Measurements from ENCODE around the gene HJURP. TPM values are rescaled to one million over a fixed set of nuclear protein-coding genes. Genes with fewer than 3 reads are reported as not detected.

The HJURP gene
- total RNA-seq, 4 donors from 2014 or later = 0.20 to 1.1 TPM; not detected in 2

GRCh38 chr2:233837694-233838229 lies 16.6 kb downstream of the HJURP start:
- in situ Hi-C loops (cut with MboI; ENCODE audit: low sequenced_read_pairs in 4 of 4) (no loop called here), intact Hi-C loops (cut with DNase I; ENCODE audit: low total_unique reads) (no loop called here)
- TF ChIP-seq, protein P1, sequence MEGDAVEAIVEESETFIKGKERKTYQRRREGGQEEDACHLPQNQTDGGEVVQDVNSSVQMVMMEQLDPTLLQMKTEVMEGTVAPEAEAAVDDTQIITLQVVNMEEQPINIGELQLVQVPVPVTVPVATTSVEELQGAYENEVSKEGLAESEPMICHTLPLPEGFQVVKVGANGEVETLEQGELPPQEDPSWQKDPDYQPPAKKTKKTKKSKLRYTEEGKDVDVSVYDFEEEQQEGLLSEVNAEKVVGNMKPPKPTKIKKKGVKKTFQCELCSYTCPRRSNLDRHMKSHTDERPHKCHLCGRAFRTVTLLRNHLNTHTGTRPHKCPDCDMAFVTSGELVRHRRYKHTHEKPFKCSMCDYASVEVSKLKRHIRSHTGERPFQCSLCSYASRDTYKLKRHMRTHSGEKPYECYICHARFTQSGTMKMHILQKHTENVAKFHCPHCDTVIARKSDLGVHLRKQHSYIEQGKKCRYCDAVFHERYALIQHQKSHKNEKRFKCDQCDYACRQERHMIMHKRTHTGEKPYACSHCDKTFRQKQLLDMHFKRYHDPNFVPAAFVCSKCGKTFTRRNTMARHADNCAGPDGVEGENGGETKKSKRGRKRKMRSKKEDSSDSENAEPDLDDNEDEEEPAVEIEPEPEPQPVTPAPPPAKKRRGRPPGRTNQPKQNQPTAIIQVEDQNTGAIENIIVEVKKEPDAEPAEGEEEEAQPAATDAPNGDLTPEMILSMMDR (IDR thresholded peaks at IDR 0.05 in 4 of 5, conservative IDR thresholded peaks at IDR 0.05 in 1 of 5) = no peak
- no peak for TF ChIP-seq POLR2A (IDR thresholded peaks at IDR 0.05)
- ATAC-seq = no peak
- Histone ChIP-seq H3K27ac (no peak overlapping the region), H3K36me3 (no peaks in the 10 kb centered on the region), H3K27me3 (no peaks in the 10 kb centered on the region), H3K4me1 (no peaks in the 10 kb centered on the region), H3K4me3 (no peak overlapping the region), H3K9me3 (no peaks in the 10 kb centered on the region)
- no peak for DNase-seq

DNA sequence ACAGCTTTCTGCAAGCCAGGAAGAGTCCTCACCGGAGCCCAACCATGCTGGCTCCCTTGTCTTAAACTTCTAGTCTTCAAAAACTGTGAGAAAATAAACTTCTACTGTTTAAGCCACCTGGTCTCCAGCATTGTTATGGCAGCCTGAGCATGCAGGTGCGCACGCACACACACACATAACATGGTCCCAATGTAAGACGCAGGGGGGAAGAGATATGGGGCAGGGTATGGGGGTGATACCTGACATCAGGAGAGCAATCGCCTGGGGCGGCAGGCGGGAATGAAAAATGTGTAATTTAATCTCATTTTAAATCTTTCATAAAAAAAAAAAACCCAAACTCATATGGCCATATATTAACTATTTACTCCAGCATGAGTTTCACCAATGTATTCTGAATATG lies 18.0 kb downstream of the HJURP start:
- ATAC-seq (no peak), DNase-seq (no peak)
- intact Hi-C loops (cut with DNase I; ENCODE audit: low total_unique reads) = no loop called here
- Histone ChIP-seq H3K9me3 (no peaks in the 10 kb centered on the region), H3K36me3 (no peaks in the 10 kb centered on the region), H3K27ac (no peak overlapping the region), H3K4me1 (no peaks in the 10 kb centered on the region), H3K4me3 (no peak overlapping the region), H3K27me3 (no peaks in the 10 kb centered on the region)
- in situ Hi-C loops (cut with MboI; ENCODE audit: low sequenced_read_pairs in 4 of 4) = no loop called here
- TF ChIP-seq POLR2A (IDR thresholded peaks at IDR 0.05) = no peak
- TF ChIP-seq, protein P1 (IDR thresholded peaks at IDR 0.05 in 4 of 5, conservative IDR thresholded peaks at IDR 0.05 in 1 of 5) = no peak

DNA sequence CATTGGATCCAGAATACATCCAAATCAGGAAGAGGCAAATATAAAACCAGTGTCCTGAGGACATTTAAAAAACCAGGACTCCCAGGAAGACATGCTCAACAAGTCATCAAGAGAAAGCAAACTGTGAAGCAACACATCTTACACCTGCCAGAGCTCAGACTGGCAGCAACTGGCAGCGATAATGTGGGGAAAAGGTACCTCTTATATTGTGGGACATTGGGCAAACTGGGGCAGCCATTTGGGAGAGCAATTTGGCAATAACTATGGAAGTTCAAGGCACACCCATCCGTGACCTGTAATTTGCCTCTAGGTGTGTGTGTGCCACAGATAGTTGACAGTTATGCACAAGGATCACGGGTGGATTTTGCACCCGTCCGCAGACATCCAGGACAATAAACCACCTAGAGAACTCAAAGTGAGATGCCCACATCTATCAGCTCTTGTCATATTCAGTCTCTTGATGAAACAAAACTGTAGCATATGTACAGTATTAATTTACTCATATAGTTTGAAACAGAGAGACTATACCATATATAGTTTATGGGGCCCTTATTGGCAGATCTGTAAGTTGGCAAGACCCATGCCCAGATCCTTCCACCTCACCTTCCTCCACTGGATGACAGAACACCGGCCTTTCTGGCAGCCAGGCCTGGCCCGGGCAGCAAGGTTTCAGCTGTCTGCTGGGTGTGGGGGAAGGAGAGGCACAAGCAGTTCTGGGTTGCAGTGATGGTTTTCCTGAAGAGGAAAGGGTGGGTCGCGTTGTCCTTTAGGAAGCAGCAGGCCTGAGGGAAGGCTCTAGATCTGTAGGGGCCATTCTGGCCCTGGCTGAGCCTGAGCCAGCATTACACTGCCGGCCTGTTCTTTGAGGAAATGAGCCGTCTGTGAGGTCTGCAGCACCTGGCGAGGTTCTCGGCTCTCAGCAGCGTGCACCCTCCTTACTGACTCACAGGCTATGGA lies 18.8 kb downstream of the HJURP start:
- in situ Hi-C loops (cut with MboI; ENCODE audit: low sequenced_read_pairs in 4 of 4) (no loop called here), intact Hi-C loops (cut with DNase I; ENCODE audit: low total_unique reads) (no loop called here)
- no peak for DNase-seq
- H3K36me3 ChIP-seq = no peaks in the 10 kb centered on the region
- H3K4me3 ChIP-seq = no peak overlapping the region
- TF ChIP-seq POLR2A (IDR thresholded peaks at IDR 0.05) = no peak
- TF ChIP-seq, protein P1 (IDR thresholded peaks at IDR 0.05 in 4 of 5, conservative IDR thresholded peaks at IDR 0.05 in 1 of 5) = no peak
- no peak overlapping the region for H3K27ac ChIP-seq
- no peak for ATAC-seq
- no peaks in the 10 kb centered on the region for H3K4me1 ChIP-seq
- H3K9me3 ChIP-seq = no peaks in the 10 kb centered on the region
- H3K27me3 ChIP-seq = no peaks in the 10 kb centered on the region

DNA sequence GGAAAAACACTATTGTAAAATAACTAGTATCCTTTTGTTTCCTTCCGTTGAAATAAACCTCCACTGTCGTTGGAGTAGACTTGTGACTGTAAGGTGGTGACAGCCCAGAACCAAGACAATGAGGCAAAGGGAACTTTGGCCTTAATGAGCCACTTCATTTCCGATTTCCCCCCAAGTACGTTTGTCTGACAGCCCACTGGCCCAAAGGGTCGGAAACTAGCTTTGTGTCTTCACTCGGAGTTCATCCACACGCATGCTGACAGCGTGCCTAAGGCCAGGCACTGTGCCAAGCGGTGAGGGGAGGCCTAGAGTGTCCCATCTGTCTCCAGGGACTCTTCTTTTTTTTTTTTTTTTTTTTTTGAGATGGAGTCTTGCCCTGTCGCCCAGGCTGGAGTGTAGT lies 21.0 kb downstream of the HJURP start:
- no peak for ATAC-seq
- no peaks in the 10 kb centered on the region for H3K9me3 ChIP-seq
- H3K27me3 ChIP-seq = no peaks in the 10 kb centered on the region
- H3K4me1 ChIP-seq = no peaks in the 10 kb centered on the region
- DNase-seq = no peak
- H3K4me3 ChIP-seq = no peak overlapping the region
- H3K27ac ChIP-seq = no peak overlapping the region
- in situ Hi-C loops (cut with MboI; ENCODE audit: low sequenced_read_pairs in 4 of 4) = no loop called here
- intact Hi-C loops (cut with DNase I; ENCODE audit: low total_unique reads) = no loop called here
- H3K36me3 ChIP-seq = no peaks in the 10 kb centered on the region
- TF ChIP-seq, protein P1 (IDR thresholded peaks at IDR 0.05 in 4 of 5, conservative IDR thresholded peaks at IDR 0.05 in 1 of 5) = no peak
- TF ChIP-seq POLR2A (IDR thresholded peaks at IDR 0.05) = no peak
